ENCODE measurements around the gene TREML4. TPM values are rescaled to one million over a fixed set of nuclear protein-coding genes. Genes with fewer than 3 reads are reported as not detected.

The TREML4 gene, protein sequence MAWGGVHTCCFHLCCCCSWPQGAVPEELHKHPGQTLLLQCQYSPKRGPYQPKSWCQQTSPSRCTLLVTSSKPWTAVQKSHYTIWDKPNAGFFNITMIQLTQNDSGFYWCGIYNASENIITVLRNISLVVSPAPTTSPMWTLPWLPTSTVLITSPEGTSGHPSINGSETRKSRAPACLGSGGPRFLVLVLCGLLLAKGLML
- total RNA-seq (not detected in 2 replicates), polyA plus RNA-seq (not detected in 2 replicates)

DNA sequence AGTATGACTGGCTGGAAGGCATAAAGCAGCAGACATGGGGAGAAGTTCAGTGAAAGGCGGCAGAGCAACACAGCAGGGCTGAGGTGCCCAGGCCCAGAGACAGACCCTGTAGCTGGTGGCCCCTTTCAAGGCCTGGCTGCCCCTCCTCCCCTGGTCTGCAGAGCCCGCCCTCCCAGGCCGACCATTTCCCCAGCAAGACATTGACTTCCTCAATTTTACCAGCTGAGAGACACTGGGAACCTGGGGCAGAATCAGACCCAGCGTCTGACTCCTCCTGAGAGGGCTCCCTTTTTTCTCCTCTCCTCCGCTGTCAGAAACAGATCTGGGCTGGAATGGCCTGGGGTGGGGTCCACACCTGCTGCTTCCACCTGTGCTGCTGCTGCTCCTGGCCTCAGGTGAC lies at the start of gene TREML4:
Gene TREML4 (plus strand): TSS at position 254 of the 400 bp plus-strand sequence. CDS start 79 bp downstream, at position 333.
- H3K36me3 ChIP-seq (replicated peaks; ENCODE audit: insufficient read depth, low read depth) = no peaks in the 10 kb centered on the region
- 83% methylated on average over 5 of the region's 5 CpGs for WGBS (ENCODE audit: low lambda C conversion rate, missing lambda C conversion rate)

GRCh38 chr6:41179163-41179562 lies 49.0 kb upstream of the TREML4 start:
- Histone ChIP-seq H3K4me3 (no peak overlapping the region), H3K27me3 (peaks cover 19% of the 10 kb centered on the region), H3K4me1 (ENCODE audit: insufficient read depth) (no peaks in the 10 kb centered on the region), H3K9me3 (ENCODE audit: low read depth) (no peaks in the 10 kb centered on the region), H3K36me3 (replicated peaks; ENCODE audit: insufficient read depth, low read depth) (no peaks in the 10 kb centered on the region), H2AFZ (no peak overlapping the region), H3K4me2 (no peak overlapping the region), H3K79me2 (no peaks in the 10 kb centered on the region), H3K27ac (no peak overlapping the region), H4K20me1 (ENCODE audit: insufficient read depth, poor library complexity, severe bottlenecking) (no peaks in the 10 kb centered on the region), H3K9me2 (replicated peaks; ENCODE audit: insufficient read depth) (no peaks in the 10 kb centered on the region)
- TF ChIP-seq CTCF (IDR thresholded peaks at IDR 0.05; ENCODE audit: poor library complexity) (no peak), EZH2phosphoT487 (IDR thresholded peaks at IDR 0.05; ENCODE audit: low read depth, severe bottlenecking, unreplicated experiment) (no peak), EZH2 (IDR thresholded peaks at IDR 0.05; ENCODE audit: borderline replicate concordance) (no peak)
- DNase-seq (ENCODE audit: low spot score) = no peak
- WGBS (ENCODE audit: low lambda C conversion rate, missing lambda C conversion rate) = 80% methylated on average over 4 of the region's 4 CpGs

More for the DNA sequence above, at the start of gene TREML4:
- TF ChIP-seq EZH2 (IDR thresholded peaks at IDR 0.05; ENCODE audit: borderline replicate concordance) (no peak), CTCF (IDR thresholded peaks at IDR 0.05; ENCODE audit: poor library complexity) (no peak), EZH2phosphoT487 (IDR thresholded peaks at IDR 0.05; ENCODE audit: low read depth, severe bottlenecking, unreplicated experiment) (no peak)
- no peaks in the 10 kb centered on the region for H4K20me1 ChIP-seq (ENCODE audit: insufficient read depth, poor library complexity, severe bottlenecking)
- no peak within 1 kb of the TSS for H3K4me2 ChIP-seq
- no peak for DNase-seq (ENCODE audit: low spot score)
- H2AFZ ChIP-seq = no peak within 1 kb of the TSS
- H3K79me2 ChIP-seq = no peaks in the 10 kb centered on the region
- no peaks in the 10 kb centered on the region for H3K4me1 ChIP-seq (ENCODE audit: insufficient read depth)
- no peak within 1 kb of the TSS for H3K4me3 ChIP-seq
- H3K9me3 ChIP-seq (ENCODE audit: low read depth) = no peaks in the 10 kb centered on the region
- H3K27me3 ChIP-seq = peaks cover 24% of the 10 kb centered on the region
- no peaks in the 10 kb centered on the region for H3K9me2 ChIP-seq (replicated peaks; ENCODE audit: insufficient read depth)
- H3K27ac ChIP-seq = no peak within 1 kb of the TSS

DNA sequence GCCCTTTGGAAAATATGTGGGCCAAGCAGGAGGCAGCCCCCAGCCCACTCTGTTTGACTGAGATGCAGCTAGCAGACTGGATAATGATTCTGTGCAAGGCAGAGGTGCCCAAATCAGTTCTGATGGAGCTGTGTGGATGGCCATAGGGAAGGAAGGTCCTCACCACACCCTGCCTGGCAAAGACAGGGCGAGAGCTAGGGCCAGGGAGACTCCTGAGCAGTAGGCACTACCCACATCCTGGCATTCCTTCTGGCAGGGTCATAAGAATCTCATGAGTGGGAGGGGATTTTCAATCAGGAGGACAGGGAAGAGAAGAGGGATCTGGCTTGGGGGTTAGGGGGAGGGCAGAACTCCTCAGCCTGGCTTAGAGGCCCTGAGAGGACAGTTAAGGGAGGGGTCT lies 46.6 kb upstream of the TREML4 start:
- H3K79me2 ChIP-seq = no peaks in the 10 kb centered on the region
- H4K20me1 ChIP-seq (ENCODE audit: insufficient read depth, poor library complexity, severe bottlenecking) = no peaks in the 10 kb centered on the region
- TF ChIP-seq EZH2phosphoT487 (IDR thresholded peaks at IDR 0.05; ENCODE audit: low read depth, severe bottlenecking, unreplicated experiment) = no peak
- TF ChIP-seq EZH2 (IDR thresholded peaks at IDR 0.05; ENCODE audit: borderline replicate concordance) = no peak
- TF ChIP-seq CTCF (IDR thresholded peaks at IDR 0.05; ENCODE audit: poor library complexity) = no peak
- H3K27me3 ChIP-seq = peaks cover 11% of the 10 kb centered on the region
- no peak for DNase-seq (ENCODE audit: low spot score)
- no peaks in the 10 kb centered on the region for H3K9me3 ChIP-seq (ENCODE audit: low read depth)
- no peaks in the 10 kb centered on the region for H3K36me3 ChIP-seq (replicated peaks; ENCODE audit: insufficient read depth, low read depth)
- 64% methylated on average over 1 of the region's 1 CpG for WGBS (ENCODE audit: low lambda C conversion rate, missing lambda C conversion rate)
- no peak overlapping the region for H2AFZ ChIP-seq
- no peak overlapping the region for H3K4me2 ChIP-seq
- H3K4me3 ChIP-seq = no peak overlapping the region
- no peak overlapping the region for H3K27ac ChIP-seq
- no peaks in the 10 kb centered on the region for H3K4me1 ChIP-seq (ENCODE audit: insufficient read depth)
- no peaks in the 10 kb centered on the region for H3K9me2 ChIP-seq (replicated peaks; ENCODE audit: insufficient read depth)
